NCI-H82 (cell line): Measurements from ENCODE around the gene TMTC2.
A peak's percentile ranks its signal among the peaks of the same experiment; 100 is the strongest.
"Not testable (repeated sequence)": the region's sequence is repeated elsewhere in the genome, so short reads cannot be mapped to it uniquely, and the experiment has no call there.

Source experiments
- DNase-seq: peaks from one replicate; lab custom pipeline; 2025; lab: John Stamatoyannopoulos, UW

TMTC2 gene

GRCh38 chr12:82845076-82845475, 158.4 kb downstream of the TMTC2 start:
- not testable (repeated sequence) for DNase-seq

GRCh38 chr12:82848845-82849244, 162.1 kb downstream of the TMTC2 start:
- DNase-seq: no peak

GRCh38 chr12:82852529-82852928, 165.8 kb downstream of the TMTC2 start:
- DNase-seq: no peak

GRCh38 chr12:82855872-82856271, 169.2 kb downstream of the TMTC2 start:
- DNase-seq: no peak

GRCh38 chr12:82857276-82857675, 170.6 kb downstream of the TMTC2 start:
- no peak for DNase-seq

- no peak for DNase-seq
Observed at GRCh38 chr12:82857911-82858533, 171.3 kb downstream of the TMTC2 start.

GRCh38 chr12:82858534-82858917, 171.8 kb downstream of the TMTC2 start:
- DNase-seq: no peak

GRCh38 chr12:82862069-82862841, 175.5 kb downstream of the TMTC2 start:
- no peak for DNase-seq

- DNase-seq: no peak
Observed at GRCh38 chr12:82862876-82863649, 176.4 kb downstream of the TMTC2 start.

- DNase-seq: no peak
Observed at GRCh38 chr12:82866227-82866775, 179.6 kb downstream of the TMTC2 start.

- no peak for DNase-seq
Observed at GRCh38 chr12:82866946-82867345, 180.2 kb downstream of the TMTC2 start.

GRCh38 chr12:82867762-82868500, 181.2 kb downstream of the TMTC2 start:
- DNase-seq: no peak

GRCh38 chr12:82870771-82871377, 184.2 kb downstream of the TMTC2 start:
- no peak for DNase-seq

- DNase-seq: no peak
Observed at GRCh38 chr12:82872088-82872487, 185.4 kb downstream of the TMTC2 start.

- DNase-seq: no peak
Observed at GRCh38 chr12:82873309-82873708, 186.6 kb downstream of the TMTC2 start.

- DNase-seq: peak; percentile 43
Observed at GRCh38 chr12:82873951-82874350, 187.2 kb downstream of the TMTC2 start.

- peak; percentile 6 for DNase-seq
Observed at GRCh38 chr12:82874945-82875344, 188.2 kb downstream of the TMTC2 start.

- no peak for DNase-seq
Observed at GRCh38 chr12:82876075-82876474, 189.4 kb downstream of the TMTC2 start.

GRCh38 chr12:82877963-82878362, 191.3 kb downstream of the TMTC2 start:
- peak; percentile 64 for DNase-seq

GRCh38 chr12:82880442-82880901, 193.8 kb downstream of the TMTC2 start:
- peak; percentile 11 for DNase-seq
